Effector memory CD4-positive, alpha-beta T cell (primary cell): ENCODE measurements around the gene SYT6.

Experiments used
- DNase-seq, 3 donors: peaks; one replicate each; pipeline ENCODE4 v3.0.0-alpha.2; 2020
- H3K27ac ChIP-seq: 2 replicates; pipeline ENCODE4 v1.7.0; 2013; ENCODE audit warnings: mild to moderate bottlenecking, low read length, moderate library complexity; ENCODE audit not compliant: insufficient read depth, poor library complexity, severe bottlenecking
- H3K27me3 ChIP-seq: replicated peaks from 2 replicates; pipeline ENCODE4 v1.7.0; 2013; ENCODE audit warnings: mild to moderate bottlenecking, low read length; ENCODE audit not compliant: insufficient read depth, control insufficient read depth, poor library complexity, severe bottlenecking
- H3K36me3 ChIP-seq: 2 replicates; pipeline ENCODE4 v1.7.0; 2013; ENCODE audit warnings: mild to moderate bottlenecking, low read length, moderate library complexity; ENCODE audit not compliant: control insufficient read depth, insufficient read depth
- H3K4me1 ChIP-seq: 2 replicates; pipeline ENCODE4 v1.7.0; 2013; ENCODE audit warnings: low read length, mild to moderate bottlenecking; ENCODE audit not compliant: control insufficient read depth, insufficient read depth, poor library complexity, severe bottlenecking
- H3K4me3 ChIP-seq: 2 replicates; pipeline ENCODE4 v1.7.0; 2013; ENCODE audit warnings: low read length, low read depth, mild to moderate bottlenecking; ENCODE audit not compliant: insufficient read depth, poor library complexity, severe bottlenecking
- H3K9me3 ChIP-seq: 2 replicates; pipeline ENCODE4 v1.7.0; 2013; ENCODE audit warnings: mild to moderate bottlenecking, low read length, moderate library complexity; ENCODE audit not compliant: control insufficient read depth

The SYT6 gene

GRCh38 chr1:114178936-114179335 lies 25.3 kb upstream of the SYT6 start:
- Histone ChIP-seq H3K27me3 (no peaks in the 10 kb centered on the region), H3K4me3 (no peak overlapping the region), H3K4me1 (no peaks in the 10 kb centered on the region), H3K36me3 (no peaks in the 10 kb centered on the region), H3K9me3 (no peaks in the 10 kb centered on the region), H3K27ac (no peak overlapping the region)
- no peak for DNase-seq

GRCh38 chr1:114177282-114177681 lies 23.6 kb upstream of the SYT6 start:
- DNase-seq, result no peak
- Histone ChIP-seq H3K27me3 (no peaks in the 10 kb centered on the region), H3K4me1 (no peaks in the 10 kb centered on the region)

GRCh38 chr1:114176366-114176765 lies 22.7 kb upstream of the SYT6 start:
- no peaks in the 10 kb centered on the region for H3K36me3 ChIP-seq
- H3K4me1 ChIP-seq, result no peaks in the 10 kb centered on the region
- H3K27ac ChIP-seq, result no peak overlapping the region
- H3K9me3 ChIP-seq, result no peaks in the 10 kb centered on the region
- no peak overlapping the region for H3K4me3 ChIP-seq
- H3K27me3 ChIP-seq, result no peaks in the 10 kb centered on the region
- no peak for DNase-seq

More at GRCh38 chr1:114177282-114177681, 23.6 kb upstream of the SYT6 start:
- Histone ChIP-seq H3K36me3 (no peaks in the 10 kb centered on the region), H3K9me3 (no peaks in the 10 kb centered on the region), H3K4me3 (no peak overlapping the region), H3K27ac (no peak overlapping the region)

DNA sequence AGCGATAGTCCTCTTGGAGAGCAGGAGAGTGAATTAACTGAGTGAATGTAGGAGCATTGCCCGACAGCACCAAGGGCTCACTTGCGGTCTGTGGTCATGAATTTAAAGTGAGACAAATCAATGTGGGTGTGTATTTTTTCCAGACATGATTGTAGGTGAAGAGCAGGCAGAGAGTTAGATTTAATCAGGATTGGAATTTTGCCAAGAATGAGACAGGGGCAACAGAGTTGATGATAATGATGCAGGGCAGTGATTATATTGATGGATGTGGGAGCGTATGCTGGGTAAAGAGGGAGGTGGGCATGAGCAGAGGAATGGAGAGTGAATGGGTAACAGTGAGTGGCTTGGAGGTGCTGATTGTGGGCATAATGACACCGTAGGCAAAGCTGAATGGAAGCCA lies 20.0 kb upstream of the SYT6 start:
- no peak overlapping the region for H3K27ac ChIP-seq
- no peak for DNase-seq
- H3K4me1 ChIP-seq, result no peaks in the 10 kb centered on the region
- H3K9me3 ChIP-seq, result no peaks in the 10 kb centered on the region
- no peaks in the 10 kb centered on the region for H3K36me3 ChIP-seq
- H3K4me3 ChIP-seq, result no peak overlapping the region
- no peaks in the 10 kb centered on the region for H3K27me3 ChIP-seq

DNA sequence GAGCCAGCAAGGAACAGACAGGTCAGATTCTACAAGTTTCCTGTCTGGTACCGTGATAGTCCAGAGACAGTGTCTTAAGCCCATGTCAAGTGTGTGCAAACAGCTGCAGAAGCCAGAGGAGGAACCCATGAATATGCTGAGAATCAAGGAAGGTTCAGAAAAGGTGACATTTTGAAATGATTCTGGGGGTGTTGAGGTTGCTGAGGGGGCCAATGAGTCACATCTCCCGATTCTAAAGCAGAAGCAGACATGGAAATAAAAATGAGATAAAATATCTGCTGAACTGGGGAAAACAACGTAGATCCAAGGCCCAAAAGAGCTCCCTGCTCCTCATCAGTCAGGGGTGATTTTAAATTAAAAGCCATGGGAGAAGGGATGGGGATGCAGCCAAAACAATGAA lies 15.8 kb upstream of the SYT6 start:
- Histone ChIP-seq H3K36me3 (no peaks in the 10 kb centered on the region), H3K4me3 (no peak overlapping the region), H3K4me1 (no peaks in the 10 kb centered on the region), H3K27me3 (no peaks in the 10 kb centered on the region), H3K9me3 (no peaks in the 10 kb centered on the region), H3K27ac (no peak overlapping the region)
- DNase-seq, result no peak

DNA sequence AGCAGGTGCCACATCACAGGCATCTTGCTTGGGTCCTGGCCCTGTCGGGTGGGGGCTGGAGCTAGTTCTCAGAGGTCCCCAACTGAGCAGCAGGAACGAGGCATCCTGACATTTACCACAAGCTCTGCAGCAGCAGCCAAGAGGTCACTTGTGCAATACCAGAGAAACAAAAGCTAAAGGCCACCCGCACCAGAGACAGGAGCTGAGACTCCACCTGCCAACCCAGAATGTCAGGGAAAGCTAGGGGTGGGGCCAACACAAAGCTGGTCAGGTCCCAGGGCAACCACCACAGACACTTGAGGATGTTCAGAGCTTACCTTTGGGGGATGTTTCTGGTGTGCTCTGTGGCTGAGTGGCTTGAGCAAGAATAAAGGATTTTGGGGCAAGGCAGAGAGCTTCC lies 13.6 kb upstream of the SYT6 start:
- H3K4me1 ChIP-seq, result no peaks in the 10 kb centered on the region
- H3K36me3 ChIP-seq, result no peaks in the 10 kb centered on the region
- H3K27ac ChIP-seq, result no peak overlapping the region
- H3K27me3 ChIP-seq, result no peaks in the 10 kb centered on the region
- H3K4me3 ChIP-seq, result no peak overlapping the region
- no peak for DNase-seq
- H3K9me3 ChIP-seq, result no peaks in the 10 kb centered on the region

GRCh38 chr1:114164840-114165543 lies 11.3 kb upstream of the SYT6 start:
- H3K27ac ChIP-seq, result no peak overlapping the region
- no peaks in the 10 kb centered on the region for H3K9me3 ChIP-seq
- no peaks in the 10 kb centered on the region for H3K4me1 ChIP-seq
- no peaks in the 10 kb centered on the region for H3K36me3 ChIP-seq
- no peak for DNase-seq
- no peak overlapping the region for H3K4me3 ChIP-seq
- no peaks in the 10 kb centered on the region for H3K27me3 ChIP-seq

DNA sequence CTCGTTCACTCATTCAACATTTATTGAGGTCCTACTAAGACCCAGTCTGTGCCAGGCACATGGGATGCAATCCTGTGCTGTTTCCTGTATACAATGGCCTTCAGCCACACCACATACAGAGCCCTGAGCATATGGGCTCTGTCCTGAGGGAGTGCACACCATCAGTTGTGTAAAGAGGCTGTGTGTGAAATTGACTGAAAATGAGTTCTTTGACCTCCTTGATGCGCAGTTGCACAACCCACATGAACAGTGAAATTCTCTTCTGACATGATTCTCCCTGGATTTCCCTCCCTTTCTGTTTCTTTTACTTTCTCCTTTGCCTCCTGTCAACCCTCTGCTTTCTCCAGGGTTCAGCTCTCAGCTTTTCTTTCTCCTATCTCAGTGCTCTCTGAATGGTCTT lies 6.3 kb upstream of the SYT6 start:
- Histone ChIP-seq H3K4me1 (no peaks in the 10 kb centered on the region), H3K36me3 (no peaks in the 10 kb centered on the region), H3K27ac (no peak overlapping the region), H3K9me3 (no peaks in the 10 kb centered on the region), H3K4me3 (no peak overlapping the region), H3K27me3 (peaks cover 17% of the 10 kb centered on the region)
- no peak for DNase-seq

DNA sequence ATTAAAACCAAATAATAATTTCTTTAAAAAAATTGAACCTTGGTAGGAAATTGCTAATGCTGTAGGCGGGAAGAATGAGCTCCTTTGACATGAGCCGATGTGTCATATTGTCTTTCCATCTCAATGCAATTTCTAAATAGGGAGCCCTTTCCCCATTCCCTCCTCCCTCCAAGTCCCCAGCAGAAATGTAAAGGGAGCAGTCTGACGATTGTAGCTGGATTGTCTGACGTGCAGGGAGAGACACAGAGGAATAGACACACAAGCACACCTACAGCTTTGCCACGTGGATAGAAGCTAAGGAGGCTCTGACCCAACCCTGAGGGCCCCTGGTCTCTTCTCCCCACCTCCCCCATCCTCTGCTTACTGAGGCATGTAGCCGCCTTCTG lies 3.6 kb upstream of the SYT6 start:
- H3K4me1 ChIP-seq, result peaks cover 20% of the 10 kb centered on the region
- H3K27me3 ChIP-seq, result peaks cover 43% of the 10 kb centered on the region
- no peaks in the 10 kb centered on the region for H3K9me3 ChIP-seq
- no peak overlapping the region for H3K27ac ChIP-seq
- no peaks in the 10 kb centered on the region for H3K36me3 ChIP-seq
- no peak for DNase-seq
- no peak overlapping the region for H3K4me3 ChIP-seq

DNA sequence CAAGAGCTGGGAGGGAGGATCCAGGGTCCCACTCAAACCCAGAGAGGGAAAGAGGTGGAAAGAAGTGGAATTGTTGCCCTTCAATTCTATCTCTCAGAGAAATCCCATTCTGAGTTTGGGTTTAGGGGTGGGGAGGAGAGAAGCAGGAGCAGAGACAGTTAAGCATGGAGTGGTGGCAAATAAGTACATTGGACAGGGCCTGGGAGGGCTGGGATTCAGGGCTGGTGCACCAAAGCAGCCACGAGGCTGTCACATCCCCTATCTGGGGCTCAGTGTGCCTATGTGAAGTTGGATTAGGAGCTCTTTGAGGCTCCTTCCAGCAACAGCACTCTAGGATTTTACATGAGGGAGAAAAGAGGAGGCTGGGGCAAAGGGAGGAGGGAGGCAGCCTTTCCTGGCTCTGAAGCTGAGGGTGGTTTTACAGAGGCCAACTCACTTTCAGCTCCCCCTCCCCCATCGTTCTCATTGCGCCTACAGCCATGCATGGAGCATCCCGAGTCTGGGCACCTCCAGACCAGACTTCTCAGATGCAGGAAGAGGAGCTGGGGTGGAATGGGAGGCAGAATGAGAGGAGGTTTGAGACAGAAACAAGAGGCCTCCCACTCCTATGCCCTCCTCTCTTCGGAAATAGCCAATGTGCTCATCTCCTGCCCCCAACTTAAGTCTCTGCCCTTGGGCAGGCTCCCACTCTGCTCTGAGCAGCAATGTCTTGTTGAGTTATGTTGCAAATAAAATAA lies 3.0 kb upstream of the SYT6 start:
- Histone ChIP-seq H3K27ac (no peak overlapping the region), H3K36me3 (no peaks in the 10 kb centered on the region), H3K4me1 (peaks cover 20% of the 10 kb centered on the region), H3K4me3 (no peak overlapping the region), H3K9me3 (no peaks in the 10 kb centered on the region), H3K27me3 (peaks cover 48% of the 10 kb centered on the region)
- no peak for DNase-seq
